Esophagus squamous epithelium (tissue), 4 donors: Measurements from ENCODE around the gene FLT3.
"Not testable (repeated sequence)": the region's sequence is repeated elsewhere in the genome, so short reads cannot be mapped to it uniquely, and the experiment has no call there.

Experiments used
- CTCF ChIP-seq, 6 experiments: fragments of 450-650 bp in 4 of 6; fragments of 200-600 bp in 2 of 6; sonication (generic) in 2 of 6; IDR thresholded peaks; one replicate each; pipeline ENCODE4 v1.5.1; 2016 to 2019; ENCODE audit warnings: antibody characterized with exemption in 6 of 6, mild to moderate bottlenecking in 4 of 6, moderate library complexity in 4 of 6
- POLR2A ChIP-seq, 4 donors: fragments of 450-650 bp; IDR thresholded peaks; one replicate each; pipeline ENCODE4 v1.6.1; 2017; ENCODE audit warnings: antibody characterized with exemption in 4 of 4, mild to moderate bottlenecking in 4 of 4, moderate library complexity in 3 of 4

GRCh38 chr13:28141542-28141941 is 41.2 kb upstream of the FLT3 start:
- not testable (repeated sequence) for TF ChIP-seq CTCF, POLR2A (IDR thresholded peaks at IDR 0.05)
